ENCODE data around the gene OGDH.

The OGDH gene

DNA sequence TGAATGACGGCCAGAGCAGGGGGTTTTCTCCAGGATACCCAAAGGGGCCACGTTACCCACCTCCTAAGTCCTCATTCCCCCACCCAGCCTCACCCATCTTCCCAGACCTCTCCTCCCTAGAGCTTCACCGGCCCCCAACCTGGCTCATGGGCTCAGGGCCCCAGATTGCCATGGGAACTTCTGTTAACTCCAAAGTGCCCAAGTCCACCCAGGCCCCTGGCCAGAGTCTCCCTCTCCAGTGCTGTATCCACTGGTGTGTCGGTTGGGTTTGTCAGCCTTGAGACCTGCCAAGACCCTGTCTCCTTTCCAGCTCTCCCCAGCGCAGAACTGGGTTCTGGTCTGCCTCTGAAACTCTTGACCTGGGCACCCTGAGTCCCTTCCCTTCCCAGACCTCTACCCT, 105.1 kb downstream of the OGDH start:
- TF ChIP-seq, protein P1, sequence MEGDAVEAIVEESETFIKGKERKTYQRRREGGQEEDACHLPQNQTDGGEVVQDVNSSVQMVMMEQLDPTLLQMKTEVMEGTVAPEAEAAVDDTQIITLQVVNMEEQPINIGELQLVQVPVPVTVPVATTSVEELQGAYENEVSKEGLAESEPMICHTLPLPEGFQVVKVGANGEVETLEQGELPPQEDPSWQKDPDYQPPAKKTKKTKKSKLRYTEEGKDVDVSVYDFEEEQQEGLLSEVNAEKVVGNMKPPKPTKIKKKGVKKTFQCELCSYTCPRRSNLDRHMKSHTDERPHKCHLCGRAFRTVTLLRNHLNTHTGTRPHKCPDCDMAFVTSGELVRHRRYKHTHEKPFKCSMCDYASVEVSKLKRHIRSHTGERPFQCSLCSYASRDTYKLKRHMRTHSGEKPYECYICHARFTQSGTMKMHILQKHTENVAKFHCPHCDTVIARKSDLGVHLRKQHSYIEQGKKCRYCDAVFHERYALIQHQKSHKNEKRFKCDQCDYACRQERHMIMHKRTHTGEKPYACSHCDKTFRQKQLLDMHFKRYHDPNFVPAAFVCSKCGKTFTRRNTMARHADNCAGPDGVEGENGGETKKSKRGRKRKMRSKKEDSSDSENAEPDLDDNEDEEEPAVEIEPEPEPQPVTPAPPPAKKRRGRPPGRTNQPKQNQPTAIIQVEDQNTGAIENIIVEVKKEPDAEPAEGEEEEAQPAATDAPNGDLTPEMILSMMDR (IDR thresholded peaks at IDR 0.05) = no peak

DNA sequence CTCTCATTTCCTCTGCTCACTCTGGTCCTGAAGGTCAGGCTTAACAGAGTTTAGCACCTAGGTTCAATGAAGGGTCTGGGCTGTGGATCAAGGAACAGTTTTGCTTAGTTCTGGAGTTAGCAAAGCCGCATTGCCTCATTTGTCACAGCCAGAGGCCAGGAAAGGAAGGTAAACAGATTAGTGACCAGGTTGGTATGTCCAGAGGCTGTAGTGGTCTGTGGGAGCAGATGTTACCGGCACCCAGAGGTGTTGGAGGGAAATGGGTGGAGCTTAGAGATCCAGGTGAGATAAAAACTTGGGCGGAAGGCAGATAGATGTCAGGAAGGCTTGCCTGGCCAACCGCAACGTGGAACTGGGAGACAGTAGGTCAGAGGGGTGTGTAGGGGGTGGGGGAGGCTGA, 105.6 kb downstream of the OGDH start:
- TF ChIP-seq, protein P1 (IDR thresholded peaks at IDR 0.05) = no peak

DNA sequence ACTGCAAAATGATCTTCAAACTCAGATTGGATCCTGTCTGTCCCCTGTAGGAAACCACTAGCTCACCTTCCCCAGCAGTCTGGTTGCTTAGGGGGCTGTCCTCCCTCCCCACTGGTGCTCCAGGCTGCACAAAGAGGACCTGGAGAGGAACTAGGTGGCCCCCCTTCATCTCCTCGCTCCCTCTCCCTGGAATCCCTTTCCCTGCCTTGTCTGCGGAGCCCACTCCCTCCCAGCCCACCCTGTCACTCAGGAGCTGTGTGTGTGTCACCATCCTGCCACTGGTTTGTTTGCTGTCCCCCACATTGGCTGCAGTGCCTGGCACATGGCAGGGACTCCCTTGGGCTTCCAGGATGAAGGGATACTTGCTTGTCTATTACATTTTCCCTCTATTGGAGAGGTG, 106.7 kb downstream of the OGDH start:
- TF ChIP-seq, protein P1 (IDR thresholded peaks at IDR 0.05) = no peak

DNA sequence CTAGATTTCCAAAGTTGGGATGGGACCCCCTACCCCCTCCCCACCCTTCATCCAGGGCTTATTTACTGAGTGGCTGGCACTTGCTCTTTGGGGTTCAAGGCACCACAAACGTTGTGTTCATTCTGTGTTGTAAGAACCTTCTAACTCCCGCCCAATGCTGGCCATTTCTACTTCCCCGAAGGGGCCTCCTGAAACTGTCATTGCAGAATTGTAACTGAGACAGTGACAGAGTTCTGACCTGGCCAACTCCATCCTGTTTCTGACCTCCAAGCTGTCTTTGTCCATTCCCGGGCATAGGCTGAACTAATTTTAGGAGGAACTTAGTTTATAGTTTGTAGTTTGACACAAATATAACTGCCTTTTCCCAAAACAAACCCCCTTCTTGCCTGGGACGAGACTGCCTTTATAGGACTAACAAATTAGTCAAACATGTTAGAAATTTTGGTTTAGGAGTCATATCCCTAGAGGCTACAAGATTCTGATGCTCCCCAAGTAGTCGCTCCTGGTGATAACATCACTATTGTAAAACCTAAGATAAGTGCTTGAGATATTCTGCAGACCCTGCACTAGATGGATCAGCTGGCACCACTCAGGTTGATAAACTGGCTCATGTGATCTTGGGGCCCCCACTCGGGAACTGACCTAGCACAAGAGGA, 107.4 kb downstream of the OGDH start:
- TF ChIP-seq, protein P1 (IDR thresholded peaks at IDR 0.05) = no peak

DNA sequence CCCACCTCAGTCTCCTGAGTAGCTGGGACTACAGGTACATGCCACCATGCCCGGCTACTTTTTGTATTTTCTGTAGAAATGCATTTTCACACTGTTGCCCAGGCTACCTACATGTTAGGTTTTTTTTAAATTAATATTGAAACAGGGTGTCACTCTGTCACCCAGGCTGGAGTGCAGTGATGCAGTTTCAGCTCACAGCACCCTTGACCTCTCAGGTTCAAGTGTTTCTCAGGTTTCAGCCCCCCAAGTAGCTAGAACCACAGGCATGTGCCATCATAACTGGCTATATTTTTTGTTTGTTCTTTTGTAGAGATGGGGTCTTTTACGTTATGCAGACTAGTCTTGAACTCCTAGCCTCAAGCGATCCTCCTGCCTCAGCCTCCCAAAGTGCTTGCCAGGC, 109.8 kb downstream of the OGDH start:
- TF ChIP-seq, protein P1 (IDR thresholded peaks at IDR 0.05) = no peak

DNA sequence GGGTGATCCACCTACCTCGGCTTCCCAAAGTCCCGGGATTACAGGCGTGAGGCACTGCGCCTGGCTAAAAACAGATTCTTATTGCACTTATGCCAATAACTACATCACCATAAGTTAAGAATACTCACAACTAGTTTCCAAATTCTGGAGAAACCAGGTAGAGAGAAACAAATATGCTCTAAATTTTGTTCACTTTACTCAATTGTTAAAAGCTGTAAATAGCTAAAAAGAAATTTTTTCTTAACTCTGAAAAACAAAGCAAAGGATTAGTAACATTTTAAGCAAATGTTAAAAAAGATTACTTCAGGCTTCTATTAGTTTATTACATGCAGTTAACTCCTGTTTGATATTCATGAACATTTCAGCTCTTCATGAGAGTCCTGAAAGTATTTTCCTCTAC, 113.9 kb downstream of the OGDH start:
- TF ChIP-seq, protein P1 (IDR thresholded peaks at IDR 0.05) = no peak

DNA sequence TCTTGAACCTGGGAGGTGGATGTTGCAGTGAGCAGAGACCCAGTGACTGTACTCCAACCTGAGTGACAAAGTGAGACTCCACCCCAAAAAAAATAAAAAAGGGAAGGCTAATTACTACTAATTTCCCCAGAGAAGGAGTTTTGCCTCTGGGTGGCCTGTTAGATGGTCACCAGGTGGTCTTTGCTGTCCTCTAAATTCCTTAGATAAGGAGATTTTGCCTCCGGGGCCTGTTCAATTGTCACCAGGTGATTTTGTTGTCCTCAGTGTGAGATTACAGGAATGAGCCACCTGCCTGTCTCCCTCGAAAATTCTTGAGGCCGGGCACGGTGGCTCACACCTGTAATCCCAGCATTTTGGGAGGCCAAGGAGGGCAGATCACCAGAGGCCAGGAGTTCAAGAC, 117.8 kb downstream of the OGDH start:
- TF ChIP-seq, protein P1 (IDR thresholded peaks at IDR 0.05) = no peak
